ENCODE data around the gene CDSN.

Gene CDSN

GRCh38 chr6:31144296-31144969 is 24.2 kb upstream of the CDSN start:
- no peak for DNase-seq

GRCh38 chr6:31143148-31143547 is 22.9 kb upstream of the CDSN start:
- DNase-seq = no peak

- DNase-seq = no peak
Observed at GRCh38 chr6:31142361-31142761, 22.1 kb upstream of the CDSN start.

GRCh38 chr6:31140643-31141042 is 20.4 kb upstream of the CDSN start:
- DNase-seq = no peak

GRCh38 chr6:31139599-31139998 is 19.4 kb upstream of the CDSN start:
- DNase-seq = no peak

- DNase-seq = no peak
Observed at GRCh38 chr6:31138982-31139381, 18.7 kb upstream of the CDSN start, which contains the start of gene PSORS1C2. Gene PSORS1C2, minus strand, starts transcription at chr6:31139066. Its CDS starts 40 bp downstream, at chr6:31139026.

- DNase-seq = no peak
Observed at GRCh38 chr6:31135710-31136109, 15.5 kb upstream of the CDSN start.

- DNase-seq = no peak
Observed at GRCh38 chr6:31132806-31133205, 12.6 kb upstream of the CDSN start.

GRCh38 chr6:31131595-31131994 is 11.3 kb upstream of the CDSN start:
- DNase-seq = no peak

GRCh38 chr6:31130751-31131150 is 10.5 kb upstream of the CDSN start:
- DNase-seq = no peak

GRCh38 chr6:31129130-31129529 is 8.9 kb upstream of the CDSN start:
- DNase-seq = no peak

- DNase-seq = peak; percentile 58 to 78
Observed at GRCh38 chr6:31128093-31128676, 7.9 kb upstream of the CDSN start.

- no peak for DNase-seq
Observed at GRCh38 chr6:31126396-31127175, 6.3 kb upstream of the CDSN start.

- DNase-seq = no peak
Observed at GRCh38 chr6:31125586-31126363, 5.5 kb upstream of the CDSN start.

- no peak for DNase-seq
Observed at GRCh38 chr6:31125162-31125561, 4.9 kb upstream of the CDSN start.

GRCh38 chr6:31122791-31123706 is 2.8 kb upstream of the CDSN start:
- DNase-seq = no peak

GRCh38 chr6:31121131-31121790 is 1.0 kb upstream of the CDSN start:
- no peak for DNase-seq

- no peak for DNase-seq
Observed at GRCh38 chr6:31118178-31118577, 2.1 kb downstream of the CDSN start.

- no peak for DNase-seq
Observed at GRCh38 chr6:31116661-31117385, 3.4 kb downstream of the CDSN start.

- DNase-seq = no peak
Observed at GRCh38 chr6:31115941-31116560, 4.2 kb downstream of the CDSN start.

Measured in CD4-positive, alpha-beta T cell treated with Interferon alpha-2 for 1 hour (primary cell).